ENCODE results near the gene KCNG2.

KCNG2 gene

DNA sequence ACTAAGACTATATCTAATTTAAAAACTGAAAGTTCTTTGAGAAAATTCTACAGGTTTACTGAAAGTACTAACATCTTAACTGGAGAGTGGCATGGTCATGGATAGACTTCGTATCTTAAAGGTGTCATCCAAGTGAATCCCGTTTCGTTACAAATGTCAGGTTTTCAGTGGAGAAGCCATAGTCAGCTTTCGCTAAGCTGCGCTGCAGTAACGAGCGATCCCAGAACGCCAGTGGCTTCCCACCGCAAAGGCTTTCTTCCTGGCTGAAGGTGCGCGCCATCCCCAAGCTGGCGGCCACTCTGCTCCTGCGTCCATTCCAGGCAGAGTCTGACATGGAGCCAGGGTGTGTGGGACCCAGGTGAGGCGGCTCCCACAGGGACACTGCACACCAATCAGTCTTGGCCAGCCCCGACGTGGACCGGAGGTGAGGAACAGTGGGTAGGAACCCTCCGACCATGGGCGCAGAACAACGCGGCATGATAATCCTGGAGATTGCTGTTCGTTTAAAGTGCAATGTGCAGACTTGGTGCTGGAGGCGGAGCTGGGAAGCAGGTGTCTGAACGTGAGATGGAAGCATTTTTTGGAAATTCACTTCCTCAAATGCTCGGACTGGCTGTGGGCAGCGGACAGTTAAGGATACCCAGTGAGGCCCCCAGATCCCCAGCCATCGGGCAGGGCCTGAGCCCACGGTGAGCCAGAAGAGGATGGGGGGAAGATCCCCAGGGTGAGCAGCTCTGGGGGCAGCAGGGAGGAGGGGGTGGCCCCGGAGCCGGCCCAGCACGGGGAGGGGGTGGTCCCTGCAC lies 27.8 kb upstream of the KCNG2 start:
- no peak for DNase-seq

DNA sequence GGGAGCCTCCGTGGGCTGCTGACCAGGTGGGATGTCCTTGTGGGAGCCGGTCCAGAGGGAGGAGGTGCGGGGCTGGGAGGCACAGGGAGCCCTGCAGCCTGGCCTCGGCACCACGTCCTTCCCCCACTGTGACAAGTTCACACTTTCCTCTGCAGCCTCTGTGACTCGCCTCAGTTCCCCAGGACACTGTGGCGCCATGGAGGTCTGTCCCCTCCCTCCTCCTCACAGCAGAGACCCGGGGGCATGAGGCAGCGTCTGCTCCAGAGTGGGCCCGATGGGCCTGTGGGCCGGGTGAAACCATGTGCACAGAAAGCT lies 27.3 kb upstream of the KCNG2 start:
- DNase-seq = no peak

DNA sequence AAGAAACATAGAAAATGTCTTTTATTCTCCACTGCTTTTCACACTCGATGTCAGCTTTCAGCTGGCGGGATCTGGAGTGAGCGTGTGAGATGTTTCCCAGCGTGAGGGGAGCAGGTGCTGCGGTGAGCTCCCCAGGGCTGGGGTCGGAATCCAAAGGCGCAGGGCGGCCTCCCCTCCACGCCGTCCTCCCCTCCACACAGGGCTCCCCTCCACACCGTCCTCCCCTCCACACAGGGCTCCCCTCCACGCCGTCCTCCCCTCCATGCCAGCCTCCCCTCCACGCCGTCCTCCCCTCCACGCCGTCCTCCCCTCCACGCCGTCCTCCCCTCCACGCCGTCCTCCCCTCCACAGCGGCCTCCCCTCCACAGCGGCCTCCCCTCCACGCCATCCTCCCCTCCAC lies 26.9 kb upstream of the KCNG2 start:
- no peak for DNase-seq

DNA sequence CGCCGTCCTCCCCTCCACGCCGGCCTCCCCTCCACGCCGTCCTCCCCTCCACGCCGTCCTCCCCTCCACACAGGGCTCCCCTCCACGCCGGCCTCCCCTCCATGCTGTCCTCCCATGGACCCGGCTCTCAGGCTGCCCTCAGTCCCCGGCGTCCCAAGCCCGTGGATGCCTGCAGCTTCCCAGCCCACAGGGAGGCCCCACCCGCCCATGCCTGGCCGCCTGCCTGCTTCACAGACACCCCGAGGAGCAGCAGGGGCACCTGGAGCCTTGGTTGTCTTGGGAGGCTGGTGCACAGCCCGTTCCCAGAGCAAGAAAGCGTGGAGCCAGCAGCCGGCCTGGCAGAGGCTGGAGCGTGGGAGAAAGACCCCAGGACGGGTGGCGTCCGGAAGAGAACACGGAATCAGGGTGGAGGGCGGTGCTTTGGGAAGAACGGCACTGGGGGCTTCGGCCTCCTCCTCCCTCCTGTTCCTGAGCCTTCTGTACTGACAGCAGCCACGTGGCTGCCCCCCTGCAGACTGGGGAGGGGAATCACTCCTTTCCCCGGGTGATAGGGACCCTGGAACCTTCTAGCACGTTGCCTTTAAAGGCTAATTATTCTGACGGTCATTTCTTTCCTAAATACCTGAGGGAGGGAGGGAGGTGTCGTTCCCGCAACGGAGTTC lies 26.2 kb upstream of the KCNG2 start:
- no peak for DNase-seq

DNA sequence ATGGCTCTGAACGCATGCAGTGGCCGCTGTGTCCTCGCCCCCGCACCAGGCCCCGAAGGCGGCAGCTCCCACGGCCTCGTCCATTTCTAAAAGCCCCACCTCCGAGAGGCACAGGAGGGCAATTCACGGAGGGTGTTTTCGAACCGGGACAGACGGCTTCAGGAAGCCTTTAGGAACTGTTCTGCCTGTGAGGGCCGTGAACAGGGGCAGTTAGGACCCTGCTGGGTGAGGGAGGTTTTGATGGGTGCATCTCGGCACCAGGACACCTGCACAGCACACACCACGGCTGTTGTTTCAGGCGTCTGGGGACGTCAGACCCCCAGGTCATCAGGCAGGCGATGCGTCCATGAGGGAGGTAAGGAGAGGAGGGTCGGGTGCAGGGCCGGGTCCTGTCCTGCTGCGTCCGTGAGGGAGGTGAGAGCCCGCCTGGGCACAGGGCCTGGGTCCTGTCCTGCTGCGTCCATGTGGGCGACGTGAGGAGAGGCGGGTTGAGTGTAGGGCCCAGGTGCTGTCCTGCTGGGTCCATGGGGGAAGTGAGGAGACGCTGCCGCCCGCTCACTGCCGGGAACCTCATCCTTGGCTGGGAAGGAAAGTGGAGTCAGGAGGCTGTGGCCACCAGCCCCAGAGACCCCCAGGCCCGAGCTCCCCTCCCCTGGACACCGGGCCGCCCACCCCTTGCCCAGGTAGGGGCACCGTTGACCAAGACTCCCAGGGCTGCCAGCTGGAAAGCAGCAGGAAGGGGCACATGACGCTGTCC lies 25.5 kb upstream of the KCNG2 start:
- DNase-seq = no peak

DNA sequence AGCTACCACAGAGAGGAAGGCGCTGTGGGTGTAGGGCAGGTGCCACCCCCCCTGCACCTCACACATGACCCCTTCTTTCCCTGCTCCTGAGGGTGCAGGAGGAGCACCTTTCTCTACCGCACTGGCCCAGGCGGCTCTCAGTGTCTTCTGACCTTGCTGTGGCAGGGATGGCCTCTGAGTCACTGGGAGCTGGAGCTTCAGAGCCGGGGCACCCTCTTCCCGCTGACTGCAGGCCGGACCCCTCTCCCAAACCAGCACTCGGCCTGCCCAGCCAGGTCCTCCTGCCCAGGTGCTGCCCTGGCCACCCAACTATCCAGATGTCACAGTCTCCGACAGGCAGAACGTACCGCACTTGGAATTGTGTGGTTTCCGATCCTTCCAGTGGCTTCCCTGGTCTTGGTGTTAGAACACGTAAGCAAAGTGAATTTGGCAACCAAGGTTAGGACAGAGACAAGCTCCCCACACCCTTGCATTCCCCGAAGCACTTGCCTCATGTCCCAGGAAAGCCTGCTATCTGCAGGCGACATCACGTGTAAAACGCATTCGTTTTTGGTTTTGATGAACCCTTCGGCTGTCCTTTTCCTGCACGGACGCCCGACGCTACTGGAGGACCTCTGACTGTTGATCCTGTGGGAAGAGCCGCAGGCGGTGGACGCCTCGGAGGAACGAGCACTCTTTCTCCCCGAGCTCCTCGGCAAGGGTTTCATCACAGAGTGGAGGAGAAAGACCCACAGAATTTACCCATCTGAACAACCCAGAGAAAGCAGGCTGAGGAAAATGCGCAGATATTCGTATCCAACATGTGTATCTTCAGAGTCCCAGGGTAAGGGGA lies 24.7 kb upstream of the KCNG2 start:
- DNase-seq = no peak

DNA sequence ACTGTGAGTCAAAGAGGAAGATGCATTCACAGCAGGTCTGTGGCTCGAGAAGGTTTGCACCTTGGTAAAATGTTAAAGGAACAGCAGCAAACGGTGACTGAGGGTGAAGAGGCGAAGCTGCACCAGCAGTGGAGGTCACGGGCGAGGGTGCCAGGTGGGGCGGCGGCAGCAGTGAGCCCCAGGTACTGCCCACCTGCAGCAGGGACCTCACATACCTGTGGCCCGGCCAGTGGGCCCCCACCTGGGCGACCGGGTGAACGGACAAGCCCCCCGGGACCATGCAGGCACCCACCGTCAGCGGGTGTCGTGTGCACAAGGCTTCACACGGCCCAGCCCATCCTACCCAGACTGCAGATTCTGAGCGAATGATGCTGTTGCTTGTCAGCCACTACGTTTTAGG lies 23.6 kb upstream of the KCNG2 start:
- no peak for DNase-seq

DNA sequence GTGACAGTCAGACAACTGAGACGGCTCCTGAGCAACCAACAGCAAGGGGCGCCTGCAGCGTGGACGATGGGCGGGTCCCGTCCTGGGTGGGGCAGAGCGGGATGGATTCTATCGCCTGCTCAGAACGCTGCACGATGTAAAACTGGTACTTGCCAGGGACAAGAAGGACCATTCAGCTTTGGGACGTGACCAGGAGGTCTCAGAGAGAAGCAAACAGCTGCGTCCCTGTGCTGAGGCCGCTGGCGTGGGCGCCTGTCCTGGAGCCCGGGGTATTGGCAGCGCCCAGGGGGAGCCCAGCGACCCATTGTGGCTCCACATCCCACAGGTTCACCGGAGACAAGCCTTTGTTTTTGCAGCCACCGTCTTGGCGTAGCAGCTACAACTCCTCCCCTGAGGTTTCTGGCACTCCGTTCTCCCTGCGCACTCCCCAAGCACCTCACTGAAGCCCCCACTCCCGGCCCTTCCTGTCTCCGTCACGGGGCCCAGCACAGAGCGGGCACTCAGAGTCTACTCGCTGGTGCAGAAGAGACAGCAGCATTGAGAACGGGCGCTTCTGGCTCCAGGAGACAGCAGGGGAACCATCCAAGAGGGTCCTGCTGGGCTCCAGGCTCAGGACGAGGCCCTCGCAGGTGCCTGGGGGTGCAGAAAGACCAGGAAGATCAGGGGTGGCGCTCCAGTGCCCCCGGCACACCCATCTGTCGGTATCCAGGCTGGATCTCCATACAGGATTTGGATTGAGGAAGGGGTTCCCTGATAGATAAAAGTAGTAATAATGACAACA lies 22.1 kb upstream of the KCNG2 start:
- no peak for DNase-seq

DNA sequence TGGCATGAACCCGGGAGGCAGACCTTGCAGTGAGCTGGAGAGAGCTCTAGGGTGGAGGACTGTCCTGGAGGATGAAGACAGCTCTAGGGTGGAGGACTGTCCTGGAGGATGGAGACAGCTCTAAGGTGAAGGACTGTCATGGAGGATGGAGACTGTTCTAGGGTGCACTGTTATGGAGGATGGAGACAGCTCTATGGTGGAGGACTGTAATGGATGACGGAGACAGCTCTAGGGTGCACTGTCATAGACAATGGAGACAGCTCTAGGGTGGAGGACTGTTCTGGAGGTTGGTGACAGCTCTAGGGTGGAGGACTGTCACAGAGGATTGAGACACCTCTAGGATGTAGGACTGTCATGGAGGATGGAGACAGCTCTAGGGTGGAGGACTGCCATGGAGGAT lies 21.1 kb upstream of the KCNG2 start:
- no peak for DNase-seq

DNA sequence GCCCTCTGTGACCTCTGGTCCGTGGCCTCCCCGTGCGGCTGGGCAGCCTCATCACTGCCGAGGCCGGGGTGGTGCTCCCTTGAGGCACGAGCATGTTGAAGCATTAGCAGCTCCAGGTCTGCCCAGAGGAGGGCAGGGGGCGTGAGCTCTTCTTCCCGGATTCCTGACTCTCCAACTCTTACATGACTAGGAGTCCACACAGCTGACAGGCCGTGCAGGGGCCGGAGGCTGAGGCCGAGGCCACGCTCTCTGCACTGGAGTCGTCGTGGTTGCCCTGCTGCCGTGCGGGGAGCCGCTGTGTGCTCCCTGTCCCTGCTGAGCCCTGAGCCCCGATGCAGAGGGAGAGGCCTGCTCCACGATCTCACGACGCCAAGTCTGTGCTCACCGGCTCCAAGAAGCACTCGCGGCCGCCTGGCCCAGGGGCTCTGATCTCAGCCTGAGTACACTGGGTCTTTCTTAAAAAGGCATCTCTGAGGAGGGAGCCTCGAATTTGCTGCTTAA lies 19.4 kb upstream of the KCNG2 start:
- DNase-seq = no peak

DNA sequence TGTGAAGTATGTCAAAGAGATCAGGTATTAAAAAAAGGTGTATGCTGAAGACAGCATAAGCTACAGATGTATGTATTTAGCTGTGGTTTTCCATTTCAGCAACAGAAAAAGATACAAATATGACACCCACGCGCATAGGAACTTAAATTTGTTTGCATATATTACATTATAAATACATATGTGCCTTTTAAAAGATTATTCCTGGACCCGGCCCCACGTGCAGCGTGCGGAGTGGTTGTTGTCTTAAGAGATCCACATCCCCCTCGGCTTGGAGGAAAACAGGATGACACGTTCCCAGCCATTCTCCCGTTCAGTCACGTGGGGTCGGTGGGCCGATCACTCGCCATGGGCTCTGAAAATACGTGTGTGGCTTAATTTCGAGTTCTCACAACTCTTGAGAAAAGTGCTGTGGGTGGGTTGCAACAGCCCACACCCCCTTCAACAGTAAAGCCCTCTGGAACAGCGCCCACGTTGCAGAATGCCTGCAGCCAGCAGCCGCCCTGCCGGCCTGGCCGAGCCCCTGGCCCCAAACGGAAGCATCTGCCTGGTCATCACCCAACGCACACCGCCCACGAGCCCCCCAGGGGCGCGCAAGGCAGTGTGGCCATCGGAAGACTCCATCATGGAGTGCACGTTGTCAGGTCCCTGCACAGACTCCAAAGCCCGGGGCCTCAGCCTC lies 18.6 kb upstream of the KCNG2 start:
- DNase-seq = no peak

DNA sequence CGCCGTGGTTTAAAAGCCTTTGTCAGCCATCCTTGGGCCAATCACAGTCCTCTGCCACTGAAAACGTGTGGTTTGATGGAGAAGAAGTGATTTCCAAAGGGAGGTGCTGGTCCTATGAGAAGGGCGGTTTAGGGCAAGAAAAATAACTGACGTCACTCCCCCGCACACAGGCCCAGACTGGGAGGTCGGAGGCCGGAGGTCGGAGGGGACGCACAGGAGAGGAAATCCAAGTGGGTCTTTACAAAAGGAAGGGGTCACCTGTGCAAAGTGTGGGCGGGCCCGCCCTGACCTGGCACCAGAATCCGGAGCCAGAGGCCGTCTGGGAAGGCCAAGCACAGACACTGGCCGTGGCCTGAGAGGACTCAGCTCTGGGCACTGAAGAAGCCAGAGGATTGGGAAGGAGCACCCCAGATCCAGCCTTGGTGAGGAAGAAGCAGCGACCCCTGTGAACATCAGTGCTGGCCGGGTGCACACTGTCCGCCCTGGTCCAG lies 18.0 kb upstream of the KCNG2 start:
- no peak for DNase-seq

DNA sequence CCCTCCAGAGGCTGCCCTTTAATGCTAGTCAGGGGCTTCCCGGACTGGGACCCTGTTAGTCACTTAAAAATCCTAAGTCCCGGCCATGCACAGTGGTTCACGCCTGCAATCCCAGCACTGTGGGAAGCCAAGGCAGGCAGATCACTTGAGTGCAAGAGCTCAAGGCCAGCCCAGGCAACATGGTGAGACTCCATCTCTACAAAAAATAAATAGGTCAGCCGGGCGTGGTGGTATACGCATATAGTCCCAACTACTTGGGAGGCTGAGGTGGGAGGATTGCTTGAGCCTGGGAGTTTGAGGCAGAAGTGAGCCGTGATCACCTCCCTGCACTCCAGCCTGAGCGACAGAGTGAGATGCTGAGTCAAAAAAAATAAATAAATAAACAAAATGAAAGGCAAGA lies 17.2 kb upstream of the KCNG2 start:
- DNase-seq = no peak

DNA sequence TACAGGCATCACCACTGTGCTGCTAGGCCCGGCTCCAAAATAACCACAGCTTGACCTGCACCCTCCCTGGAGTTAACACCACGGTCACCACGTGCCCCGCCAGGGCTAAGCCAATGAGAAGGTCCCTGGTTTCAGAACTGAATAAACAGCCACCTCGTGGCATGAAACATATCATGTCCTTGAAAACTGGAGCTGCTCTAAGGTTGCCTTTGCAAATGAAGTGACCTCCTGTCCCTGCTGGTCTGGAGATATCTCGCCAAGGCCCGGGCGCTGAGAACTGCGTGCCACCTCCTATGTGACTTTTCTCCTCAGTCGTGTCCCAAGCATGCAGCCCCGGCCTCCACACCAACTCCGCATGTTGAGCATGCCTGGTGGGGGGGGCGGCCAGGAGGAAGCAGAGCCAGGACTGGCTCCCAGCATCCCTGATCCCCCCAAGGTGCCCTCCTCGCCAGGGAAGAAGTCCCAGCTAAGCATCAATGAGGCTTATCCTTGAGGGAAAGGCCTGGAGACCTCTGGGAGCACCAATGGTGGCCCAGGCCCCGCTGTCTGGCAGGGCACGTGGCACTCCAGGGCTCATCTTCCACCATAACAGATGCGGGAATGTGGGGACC lies 16.3 kb upstream of the KCNG2 start:
- DNase-seq = no peak

DNA sequence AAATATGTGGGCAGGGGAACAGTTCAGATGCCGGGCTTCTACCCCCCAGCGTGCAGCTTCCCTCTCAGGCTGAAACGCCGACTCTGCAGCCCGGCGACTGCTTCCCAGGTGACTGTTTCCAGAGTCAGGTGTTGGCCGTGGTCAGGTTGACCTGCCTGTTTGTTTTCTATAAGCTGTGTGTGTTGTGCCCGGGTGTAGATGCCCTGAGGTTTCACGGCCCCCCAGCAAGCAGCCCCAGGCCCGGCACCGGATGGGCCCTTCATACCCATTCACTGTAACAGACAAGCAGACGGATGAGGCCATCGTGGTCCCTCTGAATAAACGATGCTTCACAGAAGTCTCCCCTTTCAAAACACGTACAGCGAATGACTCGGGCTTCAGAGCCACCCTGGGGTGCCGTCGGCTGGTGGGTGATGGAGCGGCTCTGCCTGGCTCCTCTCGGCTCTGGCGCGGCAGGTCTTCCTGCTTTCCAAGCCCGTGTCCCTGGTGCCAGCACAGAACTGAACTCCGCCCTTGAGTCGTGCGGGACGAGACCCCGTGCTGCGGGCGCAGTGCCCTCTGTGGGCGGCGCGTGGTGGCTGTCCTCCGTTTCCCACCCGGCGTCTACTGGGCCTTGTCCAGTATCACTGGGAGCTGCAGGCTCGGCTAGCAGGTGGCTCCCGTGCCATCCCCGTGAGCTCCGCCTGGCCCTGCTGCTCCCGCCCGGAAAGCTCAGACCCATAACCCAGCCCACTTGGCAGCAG lies 15.0 kb upstream of the KCNG2 start:
- no peak for DNase-seq

DNA sequence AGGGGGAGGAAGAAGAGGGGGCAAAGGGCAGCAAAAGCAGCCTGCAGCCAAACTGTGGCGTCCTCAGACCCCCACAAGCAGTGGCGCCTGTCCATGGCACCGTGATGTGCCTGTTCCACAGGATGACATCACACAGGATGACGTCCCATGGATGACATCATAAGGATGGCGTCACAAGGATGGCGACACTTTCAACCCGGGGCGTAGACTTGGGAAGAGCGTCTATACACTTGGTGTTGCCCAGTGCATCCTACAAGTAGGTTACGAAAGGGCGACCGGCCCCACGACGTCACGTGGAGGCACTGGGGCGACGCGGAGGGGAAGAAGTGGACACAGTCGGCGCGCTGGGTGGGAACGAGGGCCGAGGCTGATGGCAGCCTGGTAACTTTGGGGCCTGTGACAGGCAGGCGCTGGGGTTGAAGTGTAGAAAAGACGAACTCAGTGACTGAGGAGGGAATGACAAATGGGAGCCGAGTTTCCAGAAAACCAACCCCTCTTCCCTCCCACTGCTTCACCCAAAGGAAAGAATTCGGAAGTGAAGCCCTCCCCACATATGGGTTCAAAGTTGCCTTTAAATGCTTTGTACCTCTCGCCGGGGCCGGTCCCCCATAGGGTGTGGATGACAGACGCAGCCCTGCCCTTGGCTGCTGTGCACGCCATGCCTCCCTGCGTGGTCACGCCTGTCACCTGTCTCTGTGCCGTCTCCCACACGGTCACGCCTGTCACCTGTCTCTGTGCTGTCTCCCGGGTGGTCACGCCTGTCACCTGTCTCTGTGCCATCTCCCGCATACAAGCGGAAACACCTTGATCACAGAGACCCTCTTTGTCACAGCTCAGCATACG lies 13.4 kb upstream of the KCNG2 start:
- DNase-seq = no peak

DNA sequence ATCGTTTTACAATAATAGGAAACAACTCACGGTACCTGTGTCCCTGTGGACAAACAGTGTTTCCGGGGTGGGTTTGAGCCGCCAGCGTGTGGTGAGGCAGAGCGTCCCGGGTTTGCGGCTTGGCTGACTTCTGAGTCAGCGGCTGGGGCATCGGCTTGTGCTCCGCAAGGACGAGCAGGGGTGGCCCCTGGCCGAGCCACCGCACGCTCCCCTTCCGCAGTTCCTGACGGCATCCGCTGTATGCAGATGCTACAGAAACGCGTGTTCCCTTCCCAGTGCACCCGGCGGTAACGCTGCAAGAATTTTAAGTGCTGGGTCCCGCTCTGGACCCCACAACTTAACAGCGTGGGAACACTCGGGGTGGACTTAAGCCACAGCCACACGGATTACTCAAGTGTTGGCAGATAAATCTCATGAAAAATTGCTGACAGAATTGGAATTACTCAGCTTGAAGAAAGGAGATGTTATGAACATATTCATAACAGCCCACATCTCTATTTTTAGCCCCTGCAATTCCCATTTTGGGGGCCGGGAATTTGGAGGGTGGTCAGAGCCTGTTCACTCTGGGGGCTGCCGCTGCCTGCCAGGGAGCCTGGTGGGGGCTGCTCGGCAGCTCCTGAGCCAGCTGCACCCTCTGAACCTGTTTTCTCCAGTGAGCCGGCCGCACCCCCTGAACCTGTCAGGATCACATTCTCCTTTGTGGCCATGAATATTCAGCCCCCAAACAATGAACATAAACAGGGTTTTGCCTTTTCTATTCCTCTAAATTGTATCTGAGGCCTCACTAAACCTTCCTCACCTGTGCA lies 12.6 kb upstream of the KCNG2 start:
- DNase-seq = no peak

DNA sequence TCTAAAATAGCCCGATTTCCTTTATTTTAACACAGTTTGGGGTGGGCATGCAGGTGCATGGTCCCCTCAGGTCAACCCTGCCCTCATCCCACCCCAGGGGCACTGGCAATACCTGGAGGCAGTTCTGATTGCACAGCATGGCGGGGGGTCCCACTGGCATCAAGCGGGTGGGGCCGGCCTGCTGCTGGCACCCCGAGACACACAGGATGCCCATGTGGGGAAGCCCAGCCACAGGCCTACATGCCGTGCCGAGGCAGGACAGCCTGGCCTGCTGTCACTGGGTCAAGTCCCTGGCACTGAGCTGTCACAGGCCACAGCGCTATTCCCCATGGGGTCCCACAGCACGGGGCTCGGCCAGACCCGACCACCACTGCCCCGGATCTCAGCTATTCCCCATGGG lies 11.9 kb upstream of the KCNG2 start:
- no peak for DNase-seq

Data from NCI-H1436 (cell line).